IPS DF 6.9 (cell line): Measurements from ENCODE around the gene NR5A1.
A peak's percentile ranks its signal among the peaks of the same experiment; 100 is the strongest.

Source experiments
- DNase-seq: peaks from one replicate; pipeline ENCODE4 v3.0.0-alpha.2; 2013; ENCODE audit warnings: low read depth, low spot score
- H3K27ac ChIP-seq: one replicate; pipeline ENCODE4 v1.5.1; 2013; ENCODE audit warnings: low read length, control low read depth
- H3K27me3 ChIP-seq: 2 replicates; pipeline ENCODE4 v1.6.1; 2013; ENCODE audit warnings: mild to moderate bottlenecking, low read length; ENCODE audit not compliant: control insufficient read depth, insufficient read depth
- H3K36me3 ChIP-seq: 2 replicates; pipeline ENCODE4 v1.6.1; 2013; ENCODE audit warnings: low read length; ENCODE audit not compliant: control insufficient read depth, insufficient read depth
- H3K4me1 ChIP-seq: 2 replicates; pipeline ENCODE4 v1.6.1; 2013; ENCODE audit warnings: low read length; ENCODE audit not compliant: control insufficient read depth, insufficient read depth
- H3K4me3 ChIP-seq: 2 replicates; pipeline ENCODE4 v1.5.1; 2013; ENCODE audit warnings: mild to moderate bottlenecking, low read length
- H3K9me3 ChIP-seq: 2 replicates; pipeline ENCODE4 v1.6.1; 2013; ENCODE audit warnings: low read length, inconsistent platforms; ENCODE audit not compliant: control insufficient read depth, insufficient read depth
- WGBS: extraction: QIAGEN DNeasy Blood & Tissue Kit; methylation state at CpG from one replicate; pipeline ENCODE4 v1.1.7; 2013; ENCODE audit warnings: mixed read lengths, missing lambda C conversion rate; ENCODE audit not compliant: insufficient read length, insufficient coverage; 5-methylcytosine and 5-hydroxymethylcytosine counted together

The NR5A1 gene

GRCh38 chr9:124482431-124483031, 24.7 kb downstream of the NR5A1 start:
- no CpG with 5 or more reads among the region's 26 CpGs for WGBS
- Histone ChIP-seq H3K9me3 (no peaks in the 10 kb centered on the region), H3K4me3 (peak overlapping the region; percentile 39), H3K27ac (no peak overlapping the region), H3K36me3 (no peaks in the 10 kb centered on the region), H3K27me3 (no peaks in the 10 kb centered on the region; the same call in 1 of the 2 replicates), H3K4me1 (peaks cover 12% of the 10 kb centered on the region)
- DNase-seq = no peak

GRCh38 chr9:124481115-124481514, 26.1 kb downstream of the NR5A1 start:
- WGBS = no CpG with 5 or more reads among the region's 17 CpGs
- Histone ChIP-seq H3K4me3 (no peak overlapping the region), H3K4me1 (peaks cover 15% of the 10 kb centered on the region), H3K27ac (no peak overlapping the region), H3K27me3 (no peaks in the 10 kb centered on the region; the same call in 1 of the 2 replicates), H3K36me3 (no peaks in the 10 kb centered on the region), H3K9me3 (no peaks in the 10 kb centered on the region)
- DNase-seq = no peak

GRCh38 chr9:124480621-124480981, 26.6 kb downstream of the NR5A1 start:
- no peak for DNase-seq
- Histone ChIP-seq H3K4me3 (no peak overlapping the region), H3K36me3 (no peaks in the 10 kb centered on the region), H3K27ac (no peak overlapping the region), H3K4me1 (peaks cover 15% of the 10 kb centered on the region), H3K27me3 (no peaks in the 10 kb centered on the region; the same call in 1 of the 2 replicates), H3K9me3 (no peaks in the 10 kb centered on the region)
- no CpG with 5 or more reads among the region's 7 CpGs for WGBS

- Histone ChIP-seq H3K36me3 (no peaks in the 10 kb centered on the region), H3K27me3 (no peaks in the 10 kb centered on the region; the same call in 1 of the 2 replicates), H3K9me3 (no peaks in the 10 kb centered on the region), H3K4me1 (peaks cover 15% of the 10 kb centered on the region), H3K4me3 (no peak overlapping the region), H3K27ac (no peak overlapping the region)
- WGBS = no CpG with 5 or more reads among the region's 6 CpGs
- DNase-seq = no peak
These were observed 27.1 kb downstream of the NR5A1 start for GRCh38 chr9:124479947-124480620.

GRCh38 chr9:124479371-124479770, 27.8 kb downstream of the NR5A1 start:
- Histone ChIP-seq H3K27ac (no peak overlapping the region), H3K4me3 (no peak overlapping the region), H3K4me1 (peaks cover 15% of the 10 kb centered on the region), H3K27me3 (no peaks in the 10 kb centered on the region; the same call in 1 of the 2 replicates), H3K9me3 (no peaks in the 10 kb centered on the region), H3K36me3 (no peaks in the 10 kb centered on the region)
- no CpG with 5 or more reads among the region's 16 CpGs for WGBS
- no peak for DNase-seq

DNA sequence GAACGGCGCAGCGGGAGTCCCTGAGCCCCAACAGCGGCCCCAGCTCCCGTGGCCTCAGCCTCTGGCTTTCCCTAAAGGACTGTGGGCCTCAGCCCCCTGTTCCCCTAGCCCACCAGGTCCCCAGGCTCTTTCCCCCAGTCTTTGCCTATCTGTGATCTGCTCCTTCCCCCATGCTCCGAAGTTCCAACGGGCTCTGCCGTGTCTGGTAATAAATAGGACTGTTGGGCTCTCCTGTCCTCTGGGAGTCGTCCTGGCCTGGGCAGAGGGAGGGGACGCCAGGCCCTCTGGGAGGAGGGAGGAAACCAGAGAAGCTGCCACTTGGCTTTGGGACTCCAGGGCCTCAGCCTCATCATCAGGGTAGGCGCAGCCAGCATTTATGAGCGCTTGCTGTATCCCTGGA, 28.8 kb downstream of the NR5A1 start:
- no CpG with 5 or more reads among the region's 12 CpGs for WGBS
- Histone ChIP-seq H3K27me3 (no peaks in the 10 kb centered on the region; the same call in 1 of the 2 replicates), H3K4me3 (no peak overlapping the region; the same call in 1 of the 2 replicates)

GRCh38 chr9:124477648-124478285, 29.4 kb downstream of the NR5A1 start:
- Histone ChIP-seq H3K27me3 (no peaks in the 10 kb centered on the region; the same call in 1 of the 2 replicates), H3K4me3 (peak overlapping the region; percentile 23; the same call in 1 of the 2 replicates), H3K27ac (no peak overlapping the region), H3K36me3 (no peaks in the 10 kb centered on the region), H3K4me1 (peaks cover 15% of the 10 kb centered on the region), H3K9me3 (no peaks in the 10 kb centered on the region)
- no CpG with 5 or more reads among the region's 53 CpGs for WGBS
- no peak for DNase-seq

More for the DNA sequence above, 28.8 kb downstream of the NR5A1 start:
- Histone ChIP-seq H3K4me1 (peaks cover 15% of the 10 kb centered on the region), H3K9me3 (no peaks in the 10 kb centered on the region), H3K36me3 (no peaks in the 10 kb centered on the region), H3K27ac (no peak overlapping the region)
- DNase-seq = no peak

DNA sequence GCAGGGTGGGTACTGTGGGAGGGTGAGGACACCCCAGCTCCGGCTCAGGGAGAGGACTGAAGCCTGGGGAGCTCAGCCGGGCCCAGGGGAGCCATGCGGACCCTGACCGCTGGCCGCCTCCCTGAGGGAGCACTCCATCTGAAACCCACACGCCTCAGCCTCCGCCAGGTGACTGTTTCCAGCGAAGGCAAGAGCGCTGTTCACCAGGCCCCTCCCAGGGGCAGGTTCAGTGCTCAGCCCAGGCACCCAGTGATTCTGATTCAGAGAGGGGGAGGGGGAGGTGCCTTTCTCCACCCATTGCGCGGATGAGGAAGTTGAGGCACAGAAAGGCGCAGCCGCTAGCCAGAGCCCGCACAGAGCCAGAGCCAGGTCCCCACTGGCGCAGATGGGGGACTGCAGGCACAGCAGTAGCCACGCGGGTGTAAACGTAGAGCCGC, 30.0 kb downstream of the NR5A1 start:
- peaks cover 13% of the 10 kb centered on the region for H3K4me1 ChIP-seq
- H3K27me3 ChIP-seq = no peaks in the 10 kb centered on the region; the same call in 1 of the 2 replicates
- no CpG with 5 or more reads among the region's 19 CpGs for WGBS
- no peaks in the 10 kb centered on the region for H3K36me3 ChIP-seq
- H3K9me3 ChIP-seq = no peaks in the 10 kb centered on the region
- H3K4me3 ChIP-seq = peak overlapping the region; percentile 23; the same call in 1 of the 2 replicates
- H3K27ac ChIP-seq = no peak overlapping the region
- DNase-seq = no peak

DNA sequence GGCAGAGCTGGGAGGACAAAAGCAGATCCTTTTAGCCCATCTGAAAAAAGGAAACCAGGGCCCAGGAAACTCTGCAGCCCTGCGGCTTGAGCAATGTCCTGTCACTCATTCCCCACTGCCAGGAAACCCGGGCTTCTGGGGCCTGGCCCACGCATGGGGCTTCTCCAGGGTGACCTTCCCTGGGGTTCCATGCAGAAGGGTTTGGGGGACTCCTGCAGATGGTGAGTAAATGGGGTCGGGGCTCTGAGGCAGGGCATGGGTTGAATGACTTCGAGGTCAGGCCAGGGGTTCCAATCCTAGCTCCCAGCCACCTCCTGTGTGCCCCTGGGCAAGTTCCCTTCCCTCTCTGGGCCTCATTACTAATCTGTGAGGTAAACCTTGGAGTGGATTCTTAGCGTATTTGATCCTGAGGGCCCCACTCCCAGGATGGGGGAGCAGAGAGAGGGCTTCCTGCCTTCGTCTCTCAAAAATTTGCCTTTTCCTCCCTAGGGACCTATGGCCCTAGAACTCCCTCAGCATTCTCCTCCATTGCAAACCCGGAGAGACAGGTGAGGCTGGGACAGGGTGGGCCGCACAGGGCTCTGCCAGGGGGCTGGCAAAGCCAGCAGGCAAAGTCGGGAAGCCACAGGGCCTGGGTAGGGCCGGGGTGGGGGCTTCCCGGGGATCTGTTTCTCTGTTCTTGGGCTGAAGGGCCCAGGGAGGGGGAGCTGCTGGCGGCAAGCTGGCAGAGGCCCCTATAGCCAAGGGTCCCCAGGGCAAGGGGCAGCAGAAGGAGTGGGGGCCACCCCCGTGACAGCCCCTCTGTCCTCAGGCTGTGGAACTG, 31.1 kb downstream of the NR5A1 start:
- Histone ChIP-seq H3K27ac (no peak overlapping the region), H3K4me1 (peaks cover 12% of the 10 kb centered on the region), H3K4me3 (no peak overlapping the region), H3K36me3 (no peaks in the 10 kb centered on the region), H3K9me3 (no peaks in the 10 kb centered on the region), H3K27me3 (no peaks in the 10 kb centered on the region; the same call in 1 of the 2 replicates)
- no CpG with 5 or more reads among the region's 14 CpGs for WGBS
- no peak for DNase-seq
